Measurements from ENCODE around the gene SUPT6H. TPM values are rescaled to one million over a fixed set of nuclear protein-coding genes. Genes with fewer than 3 reads are reported as not detected.
A peak's percentile ranks its signal among the peaks of the same experiment; 100 is the strongest.

The SUPT6H gene
- total RNA-seq, 2 donors from 2014 or later: 136 to 139 TPM

DNA sequence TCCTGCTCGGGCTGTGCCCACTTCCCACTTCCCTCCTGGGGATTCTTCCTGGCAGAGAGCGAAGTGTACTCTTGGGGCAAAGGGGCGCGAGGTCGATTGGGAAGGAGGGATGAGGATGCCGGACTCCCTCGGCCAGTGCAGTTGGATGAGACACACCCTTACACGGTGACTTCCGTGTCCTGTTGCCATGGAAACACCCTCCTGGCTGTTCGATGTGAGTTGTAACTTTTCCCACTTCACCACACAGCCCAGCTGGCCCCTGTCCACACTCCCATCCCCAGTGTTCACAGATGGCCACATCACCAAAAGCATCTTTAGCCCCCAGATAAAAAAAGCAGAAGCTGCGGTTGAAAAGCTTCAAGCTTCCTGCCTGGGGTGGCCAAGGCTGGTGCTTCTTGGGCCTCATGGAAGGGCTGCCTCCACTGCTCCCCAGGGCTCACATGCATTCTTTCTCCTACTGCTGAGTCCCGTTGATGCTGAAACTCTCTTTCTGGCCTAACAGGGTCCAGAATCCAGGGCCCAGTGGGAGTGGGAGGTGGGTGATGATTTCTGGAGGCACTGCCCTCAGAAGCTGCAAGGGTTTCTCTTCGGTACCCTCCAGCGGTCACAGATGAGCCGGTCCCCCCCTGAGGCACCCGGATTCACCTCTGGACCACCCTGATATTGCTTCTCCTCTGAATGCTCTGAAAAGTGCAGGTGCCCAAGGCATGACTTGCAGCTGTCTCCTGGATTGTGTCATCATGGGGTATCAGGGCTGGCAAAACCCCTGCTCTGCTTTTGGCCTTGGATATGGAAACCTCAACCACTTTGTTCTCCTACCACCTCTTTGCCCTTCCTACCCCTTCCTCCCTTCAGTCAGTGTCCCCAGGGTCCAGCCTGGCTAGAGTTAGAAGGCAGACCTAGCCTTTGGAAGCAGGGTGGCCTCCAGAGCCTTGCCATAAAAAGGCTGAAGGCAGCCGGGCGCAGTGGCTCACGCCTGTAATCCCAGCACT is 79.6 kb downstream of the SUPT6H start:
- H3K27ac Mint-ChIP-seq: peak overlapping the region; percentile 61
- no peak for DNase-seq
- no peak for ATAC-seq
- H3K4me1 Mint-ChIP-seq: peaks cover 24% of the 10 kb centered on the region
- no peaks in the 10 kb centered on the region for H3K27me3 Mint-ChIP-seq
- H3K9me3 ChIP-seq (ENCODE audit: control insufficient read depth, low read length, poor library complexity, severe bottlenecking): no peaks in the 10 kb centered on the region
- H3K36me3 Mint-ChIP-seq (ENCODE audit: low read depth): peaks cover 2% of the 10 kb centered on the region
- H3K4me3 Mint-ChIP-seq: peak overlapping the region; percentile 5

DNA sequence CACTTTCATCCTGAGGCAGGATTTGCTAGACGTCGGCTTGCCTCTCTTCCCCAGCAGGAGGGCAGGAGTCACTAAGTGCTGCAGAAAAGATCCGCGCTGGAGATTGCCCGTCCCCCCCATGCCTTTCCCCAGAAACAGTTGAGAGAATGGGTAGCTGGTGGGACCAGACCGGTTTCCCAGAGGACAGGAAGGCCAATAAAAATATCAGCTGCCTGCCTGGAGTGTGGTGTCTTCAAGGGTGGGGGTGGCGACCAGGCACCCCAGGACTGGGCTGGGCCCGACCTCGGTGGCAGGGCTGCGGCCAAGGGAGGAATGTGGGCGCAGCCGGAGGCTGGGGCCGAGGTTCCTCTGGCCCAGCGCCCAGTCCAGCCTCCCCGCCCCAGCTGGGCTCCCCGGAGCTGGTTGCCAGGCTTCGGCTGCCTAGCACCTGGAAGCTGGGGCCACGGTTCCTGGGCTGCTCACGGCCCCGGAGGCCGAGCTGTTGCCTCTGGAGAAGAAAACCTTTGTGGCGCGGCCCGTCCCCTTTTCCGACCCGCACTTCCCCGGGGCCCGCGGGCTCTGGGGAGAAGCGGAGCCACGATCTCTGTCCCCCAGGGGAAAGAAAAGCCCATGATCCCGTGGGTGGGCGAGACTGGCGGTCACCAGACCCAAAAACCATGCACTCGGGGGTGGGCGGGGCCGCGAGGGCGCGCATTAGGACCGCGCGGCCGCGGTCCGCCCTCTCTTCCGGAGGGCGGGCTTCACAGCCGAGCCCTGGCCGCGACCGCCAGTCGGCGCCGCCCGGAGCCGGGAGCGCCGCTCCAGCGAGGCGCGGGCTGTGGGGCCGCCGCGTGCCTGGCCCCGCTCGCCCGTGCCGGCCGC is 81.5 kb downstream of the SUPT6H start, which contains the start of gene TRAF4:
TSS of gene TRAF4 (plus strand) at position 769 of the 861 bp plus-strand sequence. CDS start 102 bp downstream, outside the sequence.
- ATAC-seq (peak; percentile 88), DNase-seq (peak; percentile 60 to 80 (median 73))
- no peaks in the 10 kb centered on the region for H3K9me3 ChIP-seq (ENCODE audit: control insufficient read depth, low read length, poor library complexity, severe bottlenecking)
- peaks cover under 1% of the 10 kb centered on the region for H3K36me3 Mint-ChIP-seq (ENCODE audit: low read depth)
- peak within 1 kb of the TSS; percentile 86 for H3K27ac Mint-ChIP-seq
- peaks cover 20% of the 10 kb centered on the region for H3K4me1 Mint-ChIP-seq
- peak within 1 kb of the TSS; percentile 89 for H3K4me3 Mint-ChIP-seq
- no peaks in the 10 kb centered on the region for H3K27me3 Mint-ChIP-seq

DNA sequence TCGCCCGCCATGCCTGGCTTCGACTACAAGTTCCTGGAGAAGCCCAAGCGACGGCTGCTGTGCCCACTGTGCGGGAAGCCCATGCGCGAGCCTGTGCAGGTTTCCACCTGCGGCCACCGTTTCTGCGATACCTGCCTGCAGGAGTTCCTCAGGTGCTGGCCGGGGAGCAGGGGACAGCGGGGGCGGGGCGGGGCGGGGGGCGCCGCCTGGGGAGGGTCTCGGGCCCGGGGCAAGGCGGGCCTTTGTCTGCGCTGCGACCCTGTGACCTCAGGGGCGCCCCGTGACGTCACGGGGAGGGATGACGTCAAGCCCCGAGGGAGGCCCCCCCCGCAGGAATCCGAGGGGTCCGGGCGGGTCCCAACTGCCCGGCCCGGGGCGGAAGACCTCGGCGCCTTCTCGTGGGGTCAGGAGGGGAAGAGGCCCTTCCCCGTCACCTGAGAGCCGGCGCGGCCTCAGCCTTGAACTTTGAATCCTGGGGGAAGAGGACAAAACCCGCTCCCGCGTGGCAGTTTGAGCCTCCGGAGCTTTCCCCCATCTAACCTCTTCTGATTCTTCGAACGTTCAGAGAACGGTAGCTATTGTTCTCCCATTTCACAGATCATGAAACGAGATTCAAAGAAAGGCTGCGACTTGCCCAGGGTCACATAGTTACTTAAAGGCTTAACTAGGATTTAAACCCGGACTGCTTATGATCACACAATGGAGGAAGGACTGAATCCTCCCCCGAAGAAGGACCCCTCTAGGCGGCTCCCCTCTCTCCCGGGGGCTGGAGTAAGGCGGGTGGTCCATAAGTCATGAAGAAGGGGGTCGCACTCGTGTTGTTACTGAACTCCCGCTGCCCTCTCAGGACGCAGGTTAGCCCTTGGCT is 82.3 kb downstream of the SUPT6H start:
- DNase-seq: peak; percentile 44 to 56 (median 55)
- Mint-ChIP-seq H3K27me3 (no peaks in the 10 kb centered on the region), H3K4me1 (peaks cover 13% of the 10 kb centered on the region), H3K27ac (peak overlapping the region; percentile 86), H3K4me3 (peak overlapping the region; percentile 89), H3K36me3 (ENCODE audit: low read depth) (no peaks in the 10 kb centered on the region)
- peak; percentile 53 for ATAC-seq
- no peaks in the 10 kb centered on the region for H3K9me3 ChIP-seq (ENCODE audit: control insufficient read depth, low read length, poor library complexity, severe bottlenecking)

DNA sequence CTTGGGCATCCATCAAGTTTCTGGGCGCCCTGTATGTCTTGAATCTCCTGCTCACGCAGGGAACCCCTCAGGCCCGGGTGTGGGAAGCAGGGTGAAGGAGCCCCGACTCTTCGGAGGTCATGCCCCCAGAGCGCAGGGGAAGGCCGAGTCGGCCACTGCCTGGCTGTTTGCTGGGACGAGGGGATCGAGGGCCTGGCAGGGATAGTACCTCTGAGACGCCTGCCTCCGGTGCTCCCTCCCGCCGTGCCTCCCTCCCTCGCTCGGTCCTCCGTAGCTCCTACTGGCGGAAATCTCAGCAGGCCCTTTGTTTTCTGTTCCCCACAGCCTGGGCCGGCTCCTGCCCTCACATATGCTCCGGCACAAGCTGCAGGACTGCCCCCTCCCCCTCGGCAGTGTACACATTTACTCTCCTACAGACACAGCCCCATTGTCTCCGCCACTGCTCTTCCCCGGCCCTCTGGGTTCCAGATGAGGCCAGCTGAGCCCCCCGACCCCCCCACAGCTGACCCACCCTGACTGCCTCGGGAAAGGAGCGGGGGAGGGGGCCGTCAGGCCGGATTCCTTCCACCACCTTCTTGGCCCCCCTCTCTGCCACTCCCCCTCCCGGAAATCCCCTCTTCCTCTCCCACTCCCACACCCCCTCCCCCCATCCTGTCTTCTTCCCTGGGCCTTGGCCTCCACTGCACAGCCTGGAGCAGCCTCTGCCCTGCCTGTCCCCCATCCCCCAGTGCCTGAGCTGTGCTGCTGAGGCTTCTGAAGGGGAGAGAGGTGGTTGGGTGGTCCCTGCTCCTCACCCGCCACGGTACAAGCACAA is 83.2 kb downstream of the SUPT6H start:
- Mint-ChIP-seq H3K27me3 (no peaks in the 10 kb centered on the region), H3K4me1 (peaks cover 13% of the 10 kb centered on the region), H3K36me3 (ENCODE audit: low read depth) (no peaks in the 10 kb centered on the region), H3K4me3 (peak overlapping the region; percentile 89), H3K27ac (peak overlapping the region; percentile 86)
- H3K9me3 ChIP-seq (ENCODE audit: control insufficient read depth, low read length, poor library complexity, severe bottlenecking): no peaks in the 10 kb centered on the region
- ATAC-seq (peak; percentile 6), DNase-seq (no peak)

DNA sequence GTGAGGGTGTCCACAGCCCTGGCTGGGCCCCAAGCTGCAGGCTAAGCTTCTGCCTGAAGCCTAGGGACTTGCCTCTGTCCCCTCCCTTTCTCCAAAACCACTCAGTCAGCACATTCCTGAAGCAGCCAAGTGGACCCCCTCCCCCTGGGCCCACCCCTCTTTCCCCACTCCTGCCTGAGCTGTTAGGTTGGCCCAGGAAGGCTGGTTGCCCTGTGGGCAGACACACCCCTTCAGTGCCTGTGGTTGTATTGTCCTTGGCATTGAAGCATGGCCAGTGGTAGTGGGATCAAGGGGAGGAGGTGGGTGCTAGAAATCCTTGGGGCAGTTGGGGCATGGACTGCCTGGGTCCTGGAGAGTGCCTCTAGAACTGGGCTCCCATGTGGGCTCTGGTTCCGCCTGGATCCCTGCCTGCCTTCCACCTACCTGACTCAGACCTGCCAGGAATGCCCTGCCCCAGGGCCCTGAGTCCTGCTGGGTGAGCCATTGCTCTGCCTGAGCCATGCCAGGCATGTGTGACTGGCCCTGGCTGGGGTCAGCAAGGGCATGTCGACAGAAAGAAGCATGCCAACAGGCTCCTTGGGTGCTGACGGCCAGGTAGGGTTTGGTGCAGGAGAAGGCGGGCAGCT is 83.9 kb downstream of the SUPT6H start:
- no peaks in the 10 kb centered on the region for H3K9me3 ChIP-seq (ENCODE audit: control insufficient read depth, low read length, poor library complexity, severe bottlenecking)
- Mint-ChIP-seq H3K27me3 (no peaks in the 10 kb centered on the region), H3K27ac (peak overlapping the region; percentile 86), H3K4me3 (peak overlapping the region; percentile 89), H3K36me3 (ENCODE audit: low read depth) (no peaks in the 10 kb centered on the region), H3K4me1 (peaks cover 13% of the 10 kb centered on the region)
- ATAC-seq (no peak), DNase-seq (no peak)

DNA sequence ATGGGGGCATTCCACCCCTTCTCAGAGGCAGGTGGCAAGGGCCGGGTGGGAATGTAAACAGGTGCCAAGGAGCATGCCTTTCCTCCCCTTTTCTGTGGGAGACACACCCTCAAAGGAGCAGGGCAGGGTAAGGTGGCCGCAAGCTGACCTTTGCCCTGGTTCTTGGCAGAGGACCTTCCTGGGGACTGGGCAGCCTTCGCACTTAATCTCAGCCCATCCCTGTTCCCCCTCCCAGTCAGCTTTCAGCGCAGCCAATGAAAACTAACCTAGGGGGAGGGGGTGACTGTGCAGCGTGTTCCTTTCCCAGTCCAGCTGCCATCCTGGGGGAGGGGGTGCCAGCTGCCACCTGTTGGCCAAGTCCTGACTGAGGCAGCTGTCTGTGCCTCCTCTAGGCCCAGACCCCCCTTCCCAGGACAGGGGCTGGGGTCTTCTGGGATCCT is 84.6 kb downstream of the SUPT6H start:
- peak overlapping the region; percentile 86 for H3K27ac Mint-ChIP-seq
- ATAC-seq: no peak
- no peaks in the 10 kb centered on the region for H3K27me3 Mint-ChIP-seq
- no peaks in the 10 kb centered on the region for H3K36me3 Mint-ChIP-seq (ENCODE audit: low read depth)
- no peak for DNase-seq
- H3K9me3 ChIP-seq (ENCODE audit: control insufficient read depth, low read length, poor library complexity, severe bottlenecking): no peaks in the 10 kb centered on the region
- H3K4me3 Mint-ChIP-seq: peak overlapping the region; percentile 89
- H3K4me1 Mint-ChIP-seq: peaks cover 13% of the 10 kb centered on the region

DNA sequence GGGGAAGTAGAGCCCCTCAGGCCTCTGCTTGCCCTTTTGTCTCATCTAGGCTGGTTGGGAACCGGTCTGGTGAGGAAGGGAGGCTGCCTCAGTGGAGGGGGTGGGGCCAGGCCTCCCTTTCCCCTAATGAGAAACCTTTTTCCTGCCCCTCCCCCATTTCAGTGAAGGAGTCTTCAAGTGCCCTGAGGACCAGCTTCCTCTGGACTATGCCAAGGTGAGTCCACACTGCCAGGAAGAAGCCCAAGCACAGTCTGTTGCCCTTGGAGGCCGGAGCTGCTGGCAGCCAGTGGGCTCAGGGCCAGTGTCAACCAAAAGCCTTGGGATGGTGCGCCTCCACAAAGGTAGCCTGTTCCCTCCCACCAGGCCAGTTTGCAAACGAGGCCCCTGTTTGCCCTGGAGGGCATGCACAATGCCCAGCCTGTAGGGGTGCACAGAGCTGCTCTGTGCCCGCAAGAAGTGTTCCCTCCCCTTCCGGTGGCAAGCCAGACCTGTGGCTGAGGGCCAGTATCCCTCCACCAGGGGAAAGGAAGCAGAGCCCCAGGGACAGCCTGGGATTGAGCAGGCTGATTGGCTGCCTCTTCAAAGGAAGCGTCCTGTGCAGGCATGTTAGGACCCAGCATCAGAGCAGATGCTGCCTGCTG is 85.2 kb downstream of the SUPT6H start:
- H3K4me1 Mint-ChIP-seq: peaks cover 13% of the 10 kb centered on the region
- H3K36me3 Mint-ChIP-seq (ENCODE audit: low read depth): no peaks in the 10 kb centered on the region
- ATAC-seq (no peak), DNase-seq (no peak)
- no peak overlapping the region for H3K4me3 Mint-ChIP-seq
- no peaks in the 10 kb centered on the region for H3K9me3 ChIP-seq (ENCODE audit: control insufficient read depth, low read length, poor library complexity, severe bottlenecking)
- H3K27me3 Mint-ChIP-seq: no peaks in the 10 kb centered on the region
- peak overlapping the region; percentile 86 for H3K27ac Mint-ChIP-seq

DNA sequence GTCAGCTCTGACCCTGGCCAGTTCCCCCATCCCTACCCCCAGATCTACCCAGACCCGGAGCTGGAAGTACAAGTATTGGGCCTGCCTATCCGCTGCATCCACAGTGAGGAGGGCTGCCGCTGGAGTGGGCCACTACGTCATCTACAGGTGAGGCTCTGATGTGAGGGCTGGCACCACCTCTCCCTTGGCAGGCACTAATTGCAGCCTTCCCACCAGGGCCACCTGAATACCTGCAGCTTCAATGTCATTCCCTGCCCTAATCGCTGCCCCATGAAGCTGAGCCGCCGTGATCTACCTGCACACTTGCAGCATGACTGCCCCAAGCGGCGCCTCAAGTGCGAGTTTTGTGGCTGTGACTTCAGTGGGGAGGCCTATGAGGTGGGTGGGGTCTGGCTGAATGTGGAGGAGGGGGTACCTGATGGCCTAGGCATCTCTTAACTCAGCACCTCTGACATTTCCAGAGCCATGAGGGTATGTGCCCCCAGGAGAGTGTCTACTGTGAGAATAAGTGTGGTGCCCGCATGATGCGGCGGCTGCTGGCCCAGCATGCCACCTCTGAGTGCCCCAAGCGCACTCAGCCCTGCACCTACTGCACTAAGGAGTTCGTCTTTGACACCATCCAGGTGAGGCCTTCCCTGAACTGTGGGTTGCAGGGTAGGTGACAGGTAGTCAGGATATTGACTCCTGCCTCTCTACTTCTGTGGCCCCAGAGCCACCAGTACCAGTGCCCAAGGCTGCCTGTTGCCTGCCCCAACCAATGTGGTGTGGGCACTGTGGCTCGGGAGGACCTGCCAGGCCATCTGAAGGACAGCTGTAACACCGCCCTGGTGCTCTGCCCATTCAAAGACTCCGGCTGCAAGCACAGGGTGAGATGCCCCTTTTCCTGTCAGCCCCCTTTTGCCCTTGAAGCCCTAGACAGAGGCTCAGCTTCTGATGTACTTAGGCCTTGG is 86.1 kb downstream of the SUPT6H start:
- H3K4me1 Mint-ChIP-seq: peaks cover 12% of the 10 kb centered on the region
- H3K36me3 Mint-ChIP-seq (ENCODE audit: low read depth): no peaks in the 10 kb centered on the region
- H3K4me3 Mint-ChIP-seq: no peak overlapping the region
- no peak for DNase-seq
- H3K27me3 Mint-ChIP-seq: no peaks in the 10 kb centered on the region
- ATAC-seq: no peak
- peak overlapping the region; percentile 2 for H3K27ac Mint-ChIP-seq
- no peaks in the 10 kb centered on the region for H3K9me3 ChIP-seq (ENCODE audit: control insufficient read depth, low read length, poor library complexity, severe bottlenecking)

DNA sequence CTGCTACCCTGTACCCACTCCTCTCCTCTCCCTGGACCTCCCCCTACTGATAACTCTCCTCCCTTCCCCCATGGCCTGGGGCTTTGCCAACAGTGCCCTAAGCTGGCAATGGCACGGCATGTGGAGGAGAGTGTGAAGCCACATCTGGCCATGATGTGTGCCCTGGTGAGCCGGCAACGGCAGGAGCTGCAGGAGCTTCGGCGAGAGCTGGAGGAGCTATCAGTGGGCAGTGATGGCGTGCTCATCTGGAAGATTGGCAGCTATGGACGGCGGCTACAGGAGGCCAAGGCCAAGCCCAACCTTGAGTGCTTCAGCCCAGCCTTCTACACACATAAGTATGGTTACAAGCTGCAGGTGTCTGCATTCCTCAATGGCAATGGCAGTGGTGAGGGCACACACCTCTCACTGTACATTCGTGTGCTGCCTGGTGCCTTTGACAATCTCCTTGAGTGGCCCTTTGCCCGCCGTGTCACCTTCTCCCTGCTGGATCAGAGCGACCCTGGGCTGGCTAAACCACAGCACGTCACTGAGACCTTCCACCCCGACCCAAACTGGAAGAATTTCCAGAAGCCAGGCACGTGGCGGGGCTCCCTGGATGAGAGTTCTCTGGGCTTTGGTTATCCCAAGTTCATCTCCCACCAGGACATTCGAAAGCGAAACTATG is 87.0 kb downstream of the SUPT6H start:
- no peaks in the 10 kb centered on the region for H3K36me3 Mint-ChIP-seq (ENCODE audit: low read depth)
- no peak overlapping the region for H3K27ac Mint-ChIP-seq
- H3K4me3 Mint-ChIP-seq: peak overlapping the region; percentile 25
- no peaks in the 10 kb centered on the region for H3K9me3 ChIP-seq (ENCODE audit: control insufficient read depth, low read length, poor library complexity, severe bottlenecking)
- peaks cover 10% of the 10 kb centered on the region for H3K4me1 Mint-ChIP-seq
- ATAC-seq (no peak), DNase-seq (no peak)
- no peaks in the 10 kb centered on the region for H3K27me3 Mint-ChIP-seq

DNA sequence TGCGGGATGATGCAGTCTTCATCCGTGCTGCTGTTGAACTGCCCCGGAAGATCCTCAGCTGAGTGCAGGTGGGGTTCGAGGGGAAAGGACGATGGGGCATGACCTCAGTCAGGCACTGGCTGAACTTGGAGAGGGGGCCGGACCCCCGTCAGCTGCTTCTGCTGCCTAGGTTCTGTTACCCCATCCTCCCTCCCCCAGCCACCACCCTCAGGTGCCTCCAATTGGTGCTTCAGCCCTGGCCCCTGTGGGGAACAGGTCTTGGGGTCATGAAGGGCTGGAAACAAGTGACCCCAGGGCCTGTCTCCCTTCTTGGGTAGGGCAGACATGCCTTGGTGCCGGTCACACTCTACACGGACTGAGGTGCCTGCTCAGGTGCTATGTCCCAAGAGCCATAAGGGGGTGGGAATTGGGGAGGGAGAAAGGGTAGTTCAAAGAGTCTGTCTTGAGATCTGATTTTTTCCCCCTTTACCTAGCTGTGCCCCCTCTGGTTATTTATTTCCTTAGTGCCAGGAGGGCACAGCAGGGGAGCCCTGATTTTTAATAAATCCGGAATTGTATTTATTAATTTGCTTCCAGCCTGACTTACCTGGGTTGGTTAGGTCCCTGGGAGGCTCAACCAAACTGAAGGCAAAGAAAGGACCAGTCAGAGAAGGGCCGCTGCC is 87.6 kb downstream of the SUPT6H start:
- ATAC-seq (peak; percentile 10), DNase-seq (no peak)
- Mint-ChIP-seq H3K27ac (peak overlapping the region; percentile 8), H3K4me1 (peaks cover 10% of the 10 kb centered on the region), H3K4me3 (no peak overlapping the region), H3K27me3 (no peaks in the 10 kb centered on the region), H3K36me3 (ENCODE audit: low read depth) (no peaks in the 10 kb centered on the region)
- H3K9me3 ChIP-seq (ENCODE audit: control insufficient read depth, low read length, poor library complexity, severe bottlenecking): no peaks in the 10 kb centered on the region

Measured in T-helper 17 cell (primary cell).